ENCODE measurements around the gene SAFB.

- no peak for TF ChIP-seq EP300 (IDR thresholded peaks at IDR 0.05)
- no peak for TF ChIP-seq CTCF (IDR thresholded peaks at IDR 0.05)
Measured at GRCh38 chr19:5635427-5635826, 12.5 kb downstream of the SAFB start.

Measured in ovary (tissue), 3 donors.